HEK293T (cell line): ENCODE results near the gene PRDM15.

Experiments
- BHLHE40 ChIP-seq: fragments of 450-650 bp; IDR thresholded peaks from 2 replicates; pipeline ENCODE4 v1.6.1; 2016; ENCODE audit warnings: mild to moderate bottlenecking, moderate library complexity, borderline replicate concordance
- FOXK2 ChIP-seq: fragments of 450-650 bp; IDR thresholded peaks from 2 replicates; pipeline ENCODE4 v1.6.1; 2016; ENCODE audit warnings: mild to moderate bottlenecking
- SUZ12 ChIP-seq: fragments of 450-650 bp; IDR thresholded peaks from 2 replicates; pipeline ENCODE4 v1.6.1; 2016; ENCODE audit warnings: mild to moderate bottlenecking

DNA sequence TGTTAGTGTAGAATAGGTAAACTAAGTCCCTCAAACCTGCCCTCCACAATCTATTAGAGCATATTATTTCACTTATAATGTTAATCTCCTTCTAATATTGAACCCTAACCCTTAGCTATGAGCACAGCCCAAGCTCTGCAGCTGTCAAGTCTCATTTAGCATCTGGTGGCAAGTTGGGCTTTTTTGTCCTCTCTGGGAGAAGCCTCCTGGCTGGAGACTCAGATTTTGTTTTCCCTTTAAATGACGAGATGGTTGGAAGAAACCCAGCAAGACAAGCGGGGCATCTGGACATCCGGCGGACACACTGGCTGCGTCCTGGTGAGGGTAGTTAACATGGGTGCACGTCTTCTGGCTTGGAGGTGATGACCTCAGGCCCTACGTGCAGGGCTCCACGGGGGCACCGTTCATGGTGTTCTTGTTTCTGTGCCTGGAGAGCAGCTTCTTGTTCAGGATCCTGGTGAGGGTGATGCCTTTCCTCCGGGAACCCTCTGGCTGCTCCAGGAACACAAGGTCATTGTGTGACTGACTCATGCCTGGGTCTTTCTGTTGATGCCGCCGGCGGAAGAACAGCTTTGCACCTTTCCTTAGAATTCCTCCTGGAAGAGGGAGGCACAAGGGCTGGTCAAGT lies 9.7 kb upstream of the PRDM15 start:
- no peak for TF ChIP-seq FOXK2
- no peak for TF ChIP-seq BHLHE40
- TF ChIP-seq SUZ12, result no peak
